ENCODE data around the gene MFAP5.
"Not testable (repeated sequence)": the region's sequence is repeated elsewhere in the genome, so short reads cannot be mapped to it uniquely, and the experiment has no call there.

MFAP5 gene

GRCh38 chr12:8630131-8630530 lies 32.5 kb downstream of the MFAP5 start:
- TF ChIP-seq CTCF (IDR thresholded peaks at IDR 0.05; ENCODE audit: control insufficient read depth, extremely low read depth, insufficient read depth) = no peak
- no peak for DNase-seq (ENCODE audit: low read depth)
- H3K4me3 ChIP-seq (ENCODE audit: low read depth, low read length) = no peak overlapping the region

- H3K4me3 ChIP-seq (ENCODE audit: low read depth, low read length) = no peak overlapping the region
- DNase-seq (ENCODE audit: low read depth) = no peak
- TF ChIP-seq CTCF (IDR thresholded peaks at IDR 0.05; ENCODE audit: control insufficient read depth, extremely low read depth, insufficient read depth) = no peak
Measured at GRCh38 chr12:8629486-8630033, 33.1 kb downstream of the MFAP5 start.

GRCh38 chr12:8628731-8629130 lies 33.9 kb downstream of the MFAP5 start:
- no peak overlapping the region for H3K4me3 ChIP-seq (ENCODE audit: low read depth, low read length)
- no peak for DNase-seq (ENCODE audit: low read depth)
- no peak for TF ChIP-seq CTCF (IDR thresholded peaks at IDR 0.05; ENCODE audit: control insufficient read depth, extremely low read depth, insufficient read depth)

GRCh38 chr12:8624750-8625149 lies 37.9 kb downstream of the MFAP5 start:
- H3K4me3 ChIP-seq (ENCODE audit: low read depth, low read length); DNase-seq (ENCODE audit: low read depth): not testable (repeated sequence)

GRCh38 chr12:8622646-8623045 lies 40.0 kb downstream of the MFAP5 start:
- TF ChIP-seq CTCF (IDR thresholded peaks at IDR 0.05; ENCODE audit: control insufficient read depth, extremely low read depth, insufficient read depth) = no peak
- DNase-seq (ENCODE audit: low read depth) = no peak

GRCh38 chr12:8615206-8615605 lies 47.4 kb downstream of the MFAP5 start:
- DNase-seq (ENCODE audit: low read depth) = no peak
- H3K4me3 ChIP-seq (ENCODE audit: low read depth, low read length) = no peak overlapping the region
- TF ChIP-seq CTCF (IDR thresholded peaks at IDR 0.05; ENCODE audit: control insufficient read depth, extremely low read depth, insufficient read depth) = no peak

More at GRCh38 chr12:8622646-8623045, 40.0 kb downstream of the MFAP5 start:
- H3K4me3 ChIP-seq (ENCODE audit: low read depth, low read length) = no peak overlapping the region

- H3K4me3 ChIP-seq (ENCODE audit: low read depth, low read length); DNase-seq (ENCODE audit: low read depth): not testable (repeated sequence)
Measured at GRCh38 chr12:8613881-8614280, 48.7 kb downstream of the MFAP5 start.

GRCh38 chr12:8612629-8613028 lies 50.0 kb downstream of the MFAP5 start, which contains the start of gene AICDA:
Gene AICDA (minus strand): TSS chr12:8612859. CDS start chr12:8612767, 92 bp downstream.
- H3K4me3 ChIP-seq (ENCODE audit: low read depth, low read length) = no peak within 1 kb of the TSS
- DNase-seq (ENCODE audit: low read depth) = no peak
- no peak for TF ChIP-seq CTCF (IDR thresholded peaks at IDR 0.05; ENCODE audit: control insufficient read depth, extremely low read depth, insufficient read depth)
